ENCODE measurements around the gene NSF.
"Not testable (repeated sequence)": the region's sequence is repeated elsewhere in the genome, so short reads cannot be mapped to it uniquely, and the experiment has no call there.

NSF gene

DNA sequence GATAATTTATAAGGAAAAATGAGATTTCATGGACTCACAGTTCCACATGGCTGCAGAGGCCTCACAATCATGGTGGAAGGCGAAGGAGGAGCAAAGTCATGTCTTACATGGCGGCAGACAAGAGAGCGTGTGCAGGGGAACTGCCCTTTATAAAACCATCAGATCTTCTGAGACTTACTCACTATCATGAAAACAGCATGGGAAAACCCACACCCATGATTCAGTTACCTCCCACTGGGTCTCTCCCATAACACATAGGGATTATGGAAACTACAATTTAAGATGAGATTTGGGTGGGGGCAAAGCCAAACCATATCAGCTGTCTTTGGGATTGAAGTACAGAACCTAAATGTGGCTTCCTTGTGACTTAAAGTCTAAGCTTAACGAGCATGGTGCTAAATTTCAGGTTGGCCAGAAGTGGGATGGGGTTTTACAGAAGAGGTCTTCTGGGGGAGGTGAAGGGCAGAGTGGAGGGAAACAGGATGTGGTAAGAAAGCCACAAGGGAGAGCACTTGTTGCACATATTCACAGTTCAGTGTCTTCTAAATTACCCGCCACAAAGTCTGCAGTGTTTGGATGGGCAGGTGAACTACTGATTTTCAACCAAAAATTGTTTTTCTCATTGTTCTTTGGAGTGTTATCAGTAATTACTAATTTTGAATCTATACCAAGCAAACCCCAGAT is 38.4 kb downstream of the NSF start:
- DNase-seq (ENCODE audit: low spot score): not testable (repeated sequence)

DNA sequence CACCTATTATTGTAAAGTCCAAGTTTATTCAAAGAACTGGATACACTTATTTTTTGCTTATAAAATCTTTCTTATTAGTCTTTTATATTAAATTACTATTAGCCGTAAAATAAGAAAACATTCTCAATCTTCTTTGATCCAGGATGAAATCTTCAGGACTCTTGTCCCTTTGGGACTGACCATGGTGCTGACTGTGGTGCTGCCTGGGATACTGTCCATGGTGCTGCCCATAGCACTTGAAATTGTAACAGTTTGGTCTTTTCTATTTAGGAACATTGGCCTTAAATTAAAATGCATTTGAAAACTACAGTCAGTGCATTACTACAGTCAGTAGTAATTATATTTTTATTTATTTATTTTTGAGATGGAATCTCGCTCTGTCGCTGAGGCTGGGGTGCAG is 41.7 kb downstream of the NSF start:
- not testable (repeated sequence) for DNase-seq (ENCODE audit: low spot score)

DNA sequence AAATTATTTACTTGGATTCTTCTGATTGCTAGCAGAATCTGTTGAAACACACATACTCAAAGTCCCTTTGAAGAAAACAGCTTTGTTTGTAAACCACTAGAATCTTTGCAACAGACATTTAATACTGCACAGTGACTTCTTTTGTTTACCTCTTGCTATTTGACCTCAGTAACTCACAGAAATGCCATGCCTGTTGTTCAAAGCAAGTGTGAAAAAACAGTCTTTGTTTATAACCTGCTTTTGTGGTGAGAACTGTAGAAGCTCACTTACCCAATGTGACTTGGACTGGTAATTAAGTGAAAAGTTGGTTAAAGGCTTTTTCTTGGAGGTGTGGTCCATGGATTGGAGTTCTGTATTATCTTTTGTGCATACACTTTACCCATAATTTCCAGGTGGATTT is 44.4 kb downstream of the NSF start:
- not testable (repeated sequence) for DNase-seq (ENCODE audit: low spot score)

DNA sequence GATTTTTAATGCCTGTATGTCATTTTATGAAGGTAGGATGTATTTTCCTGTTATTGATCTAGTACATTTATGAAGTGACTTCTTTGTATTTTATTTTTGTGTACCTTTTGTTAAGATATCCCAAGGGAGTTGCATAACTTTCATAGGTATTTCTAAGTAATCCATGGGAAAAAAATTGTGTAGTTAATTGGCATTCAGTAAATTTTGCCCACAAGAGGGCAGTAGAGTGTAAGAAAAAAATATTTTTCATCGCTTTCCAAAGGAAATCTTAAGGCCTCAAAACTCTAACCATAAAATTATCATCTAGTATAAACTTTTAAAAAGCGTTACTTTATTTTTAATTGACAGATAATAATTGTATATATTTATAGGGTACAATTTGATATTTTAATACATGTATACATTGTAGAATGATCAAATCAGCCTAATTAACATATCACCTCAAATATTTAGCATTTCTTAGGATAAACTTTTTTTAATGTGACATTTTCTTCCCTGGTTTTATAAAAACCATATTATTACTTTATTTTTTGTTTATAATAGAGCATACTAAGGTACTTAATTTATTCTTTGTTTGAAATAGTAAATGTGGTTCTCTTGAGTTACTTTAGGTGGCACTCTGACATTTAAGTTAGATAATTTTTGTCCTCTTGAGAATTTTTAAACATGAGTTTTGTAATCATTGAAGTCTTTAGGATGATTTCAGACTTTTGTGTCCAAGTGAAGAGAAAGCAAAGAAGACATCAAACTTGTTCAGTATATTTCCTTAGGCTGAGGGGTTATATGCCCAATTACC is 51.6 kb downstream of the NSF start:
- not testable (repeated sequence) for DNase-seq (ENCODE audit: low spot score)

DNA sequence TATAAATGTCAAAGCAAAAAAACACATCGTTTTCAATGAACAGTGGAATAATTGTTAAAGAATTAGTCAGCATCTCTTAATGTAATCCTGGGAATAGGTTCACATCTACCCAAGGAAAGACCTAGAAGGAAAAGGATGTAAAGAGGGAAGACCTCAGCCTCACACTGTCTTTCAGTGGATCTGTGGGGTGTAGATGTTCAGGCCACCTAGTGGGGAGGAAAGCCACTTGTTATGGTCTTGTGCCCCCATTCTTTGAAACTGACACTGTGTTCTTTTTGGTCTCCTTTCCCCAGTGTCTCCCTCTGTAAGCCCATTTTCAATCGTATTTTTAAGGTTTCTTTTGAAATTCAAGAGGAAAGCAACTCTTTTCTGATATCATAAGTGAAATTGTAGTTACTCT is 56.8 kb downstream of the NSF start:
- not testable (repeated sequence) for DNase-seq (ENCODE audit: low spot score)

DNA sequence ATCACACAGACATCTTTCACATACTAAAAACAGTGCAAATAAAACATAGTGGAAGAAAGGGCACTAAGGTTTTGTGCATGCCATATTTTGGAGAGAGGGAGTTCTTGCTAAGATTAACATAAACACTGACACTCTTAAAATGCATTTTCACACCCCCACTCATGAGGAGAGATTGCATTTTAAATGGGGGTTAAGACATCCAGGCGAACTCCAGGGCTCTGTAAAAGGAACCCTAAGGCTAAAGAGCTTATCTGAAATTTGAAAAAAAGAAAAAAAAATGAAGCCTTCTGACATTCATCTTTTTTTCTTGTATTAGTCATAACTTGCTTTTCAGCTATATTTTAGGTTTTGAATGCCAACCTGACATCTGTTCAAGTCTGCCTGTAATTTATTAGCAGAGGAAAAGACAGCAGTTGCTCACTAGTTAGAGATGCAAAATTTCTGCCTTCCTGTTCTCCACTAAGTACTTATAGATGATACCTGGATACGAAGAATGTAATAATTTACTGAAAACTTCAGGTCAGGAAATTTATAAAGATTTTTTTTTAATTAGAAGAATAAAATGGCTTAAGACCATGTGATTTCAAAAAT is 57.3 kb downstream of the NSF start:
- not testable (repeated sequence) for DNase-seq (ENCODE audit: low spot score)

DNA sequence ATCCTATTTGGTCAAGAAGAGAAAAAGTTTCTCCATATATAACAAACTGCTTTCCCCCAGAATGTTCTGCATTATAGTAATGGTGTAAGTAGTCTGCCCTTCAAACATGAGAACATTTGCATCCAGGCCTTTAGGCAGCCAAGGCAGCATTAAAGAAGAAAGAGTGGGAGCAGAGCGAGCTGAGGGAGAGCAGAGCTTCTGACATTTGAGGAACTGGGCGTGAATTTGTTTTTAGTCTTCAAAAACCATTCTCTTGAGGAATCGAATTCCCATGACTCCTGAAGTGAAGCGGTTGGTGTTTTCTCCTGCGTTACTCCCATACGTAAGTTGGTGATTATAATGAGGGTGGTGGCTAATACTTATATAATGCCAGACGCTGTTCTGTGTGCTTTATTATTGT is 58.8 kb downstream of the NSF start:
- not testable (repeated sequence) for DNase-seq (ENCODE audit: low spot score)

DNA sequence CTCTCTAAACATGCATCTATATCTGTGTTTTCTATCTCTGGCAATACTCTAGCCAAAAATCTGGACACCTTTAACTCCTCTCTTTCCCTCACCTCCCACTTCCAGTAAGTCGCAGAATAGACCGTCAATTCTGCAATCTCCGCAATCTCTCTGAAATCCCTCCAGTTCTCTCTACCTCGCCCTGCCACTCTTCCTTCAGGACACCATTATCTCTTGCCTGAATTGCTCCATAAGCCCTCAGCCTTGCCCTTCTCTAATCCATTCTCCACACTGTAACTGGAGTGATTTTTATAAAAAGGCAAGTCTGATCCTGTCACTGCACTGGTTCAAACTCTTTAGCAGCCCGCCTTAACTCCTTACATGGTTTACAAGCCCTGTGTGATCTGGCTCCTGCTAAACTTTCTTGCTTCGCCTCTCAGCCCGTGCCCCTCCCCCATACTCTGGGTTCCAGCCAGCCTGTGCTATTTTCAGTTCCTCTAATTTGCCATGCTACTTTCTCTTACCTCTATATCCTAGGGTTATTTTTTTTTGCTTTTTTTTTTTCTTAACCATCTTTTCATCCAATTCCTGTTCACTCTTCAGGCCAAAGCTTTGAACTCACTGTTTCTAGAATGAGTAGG is 61.7 kb downstream of the NSF start:
- not testable (repeated sequence) for DNase-seq (ENCODE audit: low spot score)

DNA sequence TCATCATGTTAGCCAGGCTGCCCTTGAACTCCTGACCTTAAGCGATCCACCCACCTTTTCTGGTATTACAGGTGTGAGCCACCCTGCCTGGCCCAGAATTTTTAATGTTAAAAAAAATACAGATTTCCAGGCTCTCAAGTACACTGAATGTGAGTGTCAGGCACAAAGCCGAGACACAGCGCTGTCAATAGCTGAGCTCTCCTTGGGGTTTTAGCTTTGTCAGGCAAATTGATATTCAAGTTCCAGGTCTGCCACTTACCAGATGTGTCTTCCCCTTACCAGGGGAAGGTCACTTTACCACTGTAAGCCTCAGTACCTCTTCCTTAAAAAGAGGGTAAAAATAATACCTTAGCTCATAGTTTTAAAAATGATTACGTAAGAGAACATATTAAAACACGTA is 67.8 kb downstream of the NSF start:
- not testable (repeated sequence) for DNase-seq (ENCODE audit: low spot score)

DNA sequence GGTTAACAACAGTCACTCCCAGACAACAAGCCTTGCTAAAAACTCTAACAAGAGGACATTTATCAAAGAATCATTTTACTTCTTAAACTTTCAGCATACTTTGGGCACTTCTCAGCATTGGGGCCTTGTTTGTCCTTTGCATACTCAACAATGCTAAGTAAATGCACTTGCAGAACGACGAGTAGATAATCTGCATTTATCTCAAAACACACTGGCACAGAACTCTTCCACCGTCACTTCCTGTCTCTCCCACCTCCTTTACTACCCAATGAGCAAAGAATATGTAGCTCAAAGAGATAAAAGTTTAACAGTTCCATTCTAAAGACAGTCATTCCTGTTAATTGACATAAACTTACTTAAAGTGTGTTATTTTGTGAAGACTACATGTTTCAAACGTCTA is 69.2 kb downstream of the NSF start:
- not testable (repeated sequence) for DNase-seq (ENCODE audit: low spot score)

DNA sequence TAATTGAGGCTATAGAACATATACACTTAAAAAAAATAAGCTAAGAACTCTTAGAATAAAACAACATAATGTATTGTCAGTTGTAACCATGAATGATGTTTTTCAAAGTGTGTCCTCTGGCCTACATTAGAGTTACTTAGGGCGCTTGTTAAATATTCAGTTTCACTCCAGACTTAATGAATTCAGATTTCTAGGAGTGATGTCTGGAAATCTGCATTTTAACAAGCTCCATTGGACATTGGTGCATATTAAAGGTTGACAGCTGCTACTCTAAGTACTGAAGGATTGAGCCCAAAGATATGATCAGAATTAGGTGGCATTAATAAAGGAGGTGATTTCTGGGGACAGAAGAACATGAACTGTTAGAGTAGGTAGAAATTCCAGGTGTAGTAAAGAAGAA is 72.7 kb downstream of the NSF start:
- not testable (repeated sequence) for DNase-seq (ENCODE audit: low spot score)

DNA sequence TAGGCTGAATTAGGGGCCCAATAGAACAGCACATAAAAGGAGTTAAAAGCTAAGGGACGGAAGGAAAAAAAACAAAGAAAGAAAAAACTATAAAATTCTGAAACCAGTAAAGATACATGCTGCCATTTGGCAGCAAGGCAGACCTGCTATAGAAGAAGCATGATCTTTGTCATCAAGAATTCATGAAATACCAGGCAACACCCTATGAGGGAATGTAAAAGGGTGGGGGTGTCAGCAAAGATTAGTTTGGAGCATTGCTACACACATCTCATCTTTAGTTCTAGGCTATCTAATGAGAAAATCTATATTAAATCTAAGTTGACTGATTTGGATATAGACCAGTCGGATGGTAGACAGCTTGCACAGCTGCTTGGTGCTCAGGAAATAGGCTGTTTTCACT is 73.1 kb downstream of the NSF start:
- not testable (repeated sequence) for DNase-seq (ENCODE audit: low spot score)

DNA sequence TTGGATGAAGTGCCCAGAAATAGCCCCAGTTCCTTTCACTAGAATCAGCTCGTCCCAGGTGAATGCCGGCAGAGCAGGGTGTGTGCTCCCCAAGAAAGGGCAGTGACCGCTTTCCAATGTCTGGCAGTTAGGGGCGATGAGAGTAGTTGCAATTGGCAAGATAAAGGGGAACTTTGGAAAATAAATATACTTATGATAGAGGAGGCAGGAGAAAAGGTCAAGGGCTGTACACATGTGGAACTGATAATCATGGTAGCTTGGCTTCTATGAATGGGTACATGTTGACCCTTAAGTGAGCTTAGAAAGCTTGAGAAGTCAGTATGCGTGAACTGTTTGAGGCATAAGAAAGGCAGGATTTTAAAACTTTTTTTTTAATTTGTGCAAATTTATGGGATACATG is 75.5 kb downstream of the NSF start:
- DNase-seq (ENCODE audit: low spot score): not testable (repeated sequence)

DNA sequence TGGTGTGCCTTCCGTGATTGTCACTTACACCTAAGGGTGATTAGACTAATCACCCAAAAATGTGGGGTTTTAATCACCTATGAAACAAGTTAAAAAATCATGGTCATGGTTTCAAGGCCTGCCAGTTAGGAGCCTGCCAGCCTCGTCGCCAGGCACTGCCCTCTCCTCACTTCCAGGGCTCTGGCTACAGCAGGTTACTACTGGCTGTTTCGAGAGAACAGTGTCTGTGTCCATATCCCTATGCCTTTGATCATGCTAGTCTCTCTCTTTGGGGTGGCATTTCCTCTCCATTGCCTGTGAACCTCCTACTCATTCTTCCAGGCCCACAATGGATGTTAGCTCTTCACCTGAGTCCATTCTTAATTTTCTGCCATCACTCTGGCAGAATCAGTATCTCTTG is 80.3 kb downstream of the NSF start:
- not testable (repeated sequence) for DNase-seq (ENCODE audit: low spot score)

DNA sequence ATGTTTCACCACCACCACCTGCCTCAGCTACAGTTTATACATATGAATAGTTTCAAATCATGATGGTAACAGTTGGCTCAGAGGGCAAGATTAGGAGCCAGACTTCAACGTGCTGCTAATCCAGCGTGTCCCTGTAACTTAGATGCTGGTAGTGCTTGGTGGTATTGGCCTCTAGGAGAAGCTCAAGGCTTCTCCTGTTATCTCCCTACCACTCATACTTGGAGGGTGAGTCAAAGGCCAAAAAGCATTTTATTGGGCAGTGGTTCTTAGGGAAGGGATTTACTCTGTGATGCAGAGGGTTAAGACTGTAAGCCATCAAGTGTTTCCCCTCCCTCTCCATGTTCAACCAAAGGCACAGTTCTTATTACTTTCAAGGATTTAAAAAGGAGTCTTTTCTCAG is 82.3 kb downstream of the NSF start:
- not testable (repeated sequence) for DNase-seq (ENCODE audit: low spot score)

DNA sequence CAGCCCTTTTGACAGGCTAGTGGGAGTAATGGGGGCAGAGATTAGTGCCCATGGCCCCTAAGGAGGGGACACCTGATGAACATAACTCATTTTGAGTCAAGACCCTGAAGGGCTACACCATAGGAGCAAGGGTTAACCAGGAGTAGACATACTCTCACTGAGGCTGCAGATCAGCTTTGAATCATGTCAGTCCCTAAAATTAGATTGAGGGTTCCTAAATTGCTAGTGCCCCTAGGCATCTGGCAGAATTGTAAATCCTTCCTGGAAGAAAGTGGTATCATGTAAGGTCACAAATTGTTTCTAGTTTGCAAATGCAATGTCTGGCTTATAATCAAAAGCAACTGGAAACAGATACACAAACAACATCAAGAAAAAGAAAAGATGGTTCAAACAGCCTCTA is 87.3 kb downstream of the NSF start:
- DNase-seq (ENCODE audit: low spot score): not testable (repeated sequence)

DNA sequence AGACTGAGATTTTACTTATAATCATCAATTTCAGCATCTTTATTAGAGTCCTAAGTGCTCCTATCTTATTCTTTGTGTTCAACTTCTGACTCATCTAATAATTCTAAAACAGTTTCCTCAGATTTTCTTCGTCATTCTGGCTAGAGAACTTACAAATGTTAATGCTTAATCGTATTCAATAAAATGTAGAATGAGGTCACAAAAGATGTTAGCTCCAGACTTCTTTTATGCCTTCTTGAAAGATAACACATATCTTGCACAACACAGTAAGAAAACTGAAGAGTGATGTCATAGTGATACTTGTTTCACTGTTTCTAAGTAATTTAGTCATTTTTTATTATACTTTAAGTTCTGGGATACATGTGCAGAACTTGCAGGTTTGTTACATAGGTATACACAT is 93.2 kb downstream of the NSF start:
- DNase-seq (ENCODE audit: low spot score): not testable (repeated sequence)

DNA sequence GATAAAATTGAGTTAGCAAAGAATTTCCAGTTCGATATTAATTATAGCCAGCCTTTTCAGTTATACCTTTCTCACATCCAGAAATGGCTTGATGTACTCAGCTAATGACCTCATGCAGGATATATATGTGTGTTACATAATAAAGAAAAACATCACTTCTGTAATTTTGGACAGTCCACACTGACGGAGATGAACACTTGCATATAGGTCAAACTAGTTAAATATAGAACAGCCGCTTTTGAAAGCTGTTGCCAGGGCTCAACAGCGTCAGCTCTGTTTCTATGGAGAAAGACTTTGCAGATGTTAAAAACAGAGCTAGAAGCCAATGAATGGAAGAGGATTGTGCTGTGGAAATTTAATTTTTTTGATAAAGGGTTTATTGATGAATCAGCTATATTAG is 94.8 kb downstream of the NSF start:
- DNase-seq (ENCODE audit: low spot score): peak; percentile 30

DNA sequence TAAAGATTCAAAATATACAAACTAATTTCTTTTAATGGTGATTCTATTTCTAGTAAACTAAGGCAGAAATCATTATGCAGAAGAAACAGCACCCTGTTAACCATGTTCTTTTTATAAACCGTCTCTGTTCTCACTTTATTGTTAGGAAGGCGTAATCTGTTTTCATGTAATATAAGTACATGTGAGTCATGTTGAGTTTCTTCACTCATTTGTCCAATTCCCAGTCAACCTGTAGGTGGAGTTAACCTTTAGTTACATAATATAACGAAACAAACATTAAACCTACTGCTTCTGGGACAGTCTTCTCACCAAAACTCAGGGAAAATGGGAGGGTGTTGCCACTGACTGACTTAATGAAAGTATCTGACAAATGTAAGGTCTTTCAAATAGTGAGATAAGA is 101.7 kb downstream of the NSF start:
- DNase-seq (ENCODE audit: low spot score): not testable (repeated sequence)

DNA sequence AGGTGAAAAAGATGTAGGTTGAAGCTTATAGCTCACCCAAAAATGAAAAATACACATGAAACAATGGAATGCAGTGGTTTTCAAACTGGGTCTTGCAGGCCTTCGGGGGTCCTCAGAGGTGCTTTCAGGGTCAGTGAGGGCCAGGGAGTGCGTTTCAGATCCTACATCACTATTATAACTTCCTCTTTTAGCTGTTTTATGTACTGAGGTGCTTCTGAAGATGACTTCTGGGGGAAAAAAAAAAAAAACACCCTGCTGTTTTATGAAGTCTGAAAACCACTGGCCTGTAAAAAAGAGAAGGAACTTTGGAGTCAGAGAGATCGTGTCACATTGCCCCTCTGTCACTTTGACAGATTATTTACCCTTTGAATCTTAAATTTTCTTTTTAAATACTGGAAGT is 102.8 kb downstream of the NSF start:
- not testable (repeated sequence) for DNase-seq (ENCODE audit: low spot score)

DNA sequence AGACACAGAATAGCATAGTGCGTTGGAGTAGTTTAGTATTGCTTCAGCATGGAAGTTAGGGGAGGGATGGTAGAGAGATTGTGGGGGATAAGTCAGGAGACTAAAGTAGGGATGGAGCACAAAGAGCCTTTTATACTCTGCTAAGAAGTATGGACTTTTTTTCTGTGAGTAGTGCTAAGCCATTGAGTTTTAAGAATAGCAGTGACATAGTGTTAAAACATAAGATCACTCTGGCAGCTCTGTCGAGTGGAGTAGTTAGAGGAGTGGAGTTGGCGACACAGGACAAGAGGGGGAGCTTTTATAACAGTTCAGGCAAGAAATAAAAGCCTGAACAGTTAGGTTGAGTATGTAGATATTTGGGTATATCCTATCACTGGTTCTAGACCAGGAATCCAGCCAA is 106.1 kb downstream of the NSF start:
- DNase-seq (ENCODE audit: low spot score): not testable (repeated sequence)

DNA sequence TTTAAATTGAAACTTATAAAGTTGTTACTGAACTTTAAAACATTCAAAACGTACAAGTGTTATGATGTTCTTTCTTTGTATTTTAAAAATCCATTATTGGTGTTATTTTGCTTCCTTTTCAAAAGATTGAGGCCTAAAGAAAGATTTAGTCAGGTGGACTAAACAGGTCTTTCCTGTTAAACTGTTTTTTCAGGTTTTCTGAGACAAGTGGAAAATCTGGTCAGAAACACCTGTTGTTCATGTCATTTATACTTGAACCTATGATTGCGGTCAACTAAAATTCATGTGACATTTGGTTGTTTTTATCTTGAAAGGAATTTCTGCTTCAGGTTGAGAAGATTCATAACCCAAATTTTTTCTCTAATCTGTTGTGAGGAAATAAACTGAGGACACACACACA is 108.5 kb downstream of the NSF start:
- not testable (repeated sequence) for DNase-seq (ENCODE audit: low spot score)

DNA sequence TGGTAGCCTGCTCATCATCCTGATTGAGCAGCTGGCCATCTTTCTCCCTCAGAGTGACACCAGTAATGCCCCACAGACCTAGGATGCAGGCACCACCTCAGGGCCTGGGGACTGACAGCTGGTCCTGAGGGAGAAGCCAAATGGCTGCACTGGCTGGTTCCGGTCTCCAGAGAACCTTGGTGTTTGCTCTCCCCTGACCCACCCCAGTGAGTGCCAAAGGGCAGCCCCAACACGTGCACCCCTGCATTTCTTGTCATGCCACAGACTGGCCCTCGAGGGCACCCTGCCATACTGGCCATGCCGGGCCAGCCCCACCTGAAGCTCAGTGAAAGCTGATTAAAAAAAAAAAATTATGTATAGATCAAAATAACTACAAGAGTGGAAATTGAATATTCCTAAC is 127.5 kb downstream of the NSF start:
- DNase-seq (ENCODE audit: low spot score): no peak

Measured in cerebellar cortex (tissue), 1 donor.